HG02840 (cell line): ENCODE results near the gene LRCH4.
A peak's percentile ranks its signal among the peaks of the same experiment; 100 is the strongest.
"Not testable (repeated sequence)": the region's sequence is repeated elsewhere in the genome, so short reads cannot be mapped to it uniquely, and the experiment has no call there.

Experiments
- ATAC-seq: cut with Tn5 transposase; IDR thresholded peaks from one replicate; pipeline ENCODE4 v1.9.1; 2021; ENCODE audit warnings: mild to moderate bottlenecking, moderate library complexity, moderate number of reproducible peaks; ENCODE audit not compliant: unreplicated experiment, low FRiP score

LRCH4 gene

DNA sequence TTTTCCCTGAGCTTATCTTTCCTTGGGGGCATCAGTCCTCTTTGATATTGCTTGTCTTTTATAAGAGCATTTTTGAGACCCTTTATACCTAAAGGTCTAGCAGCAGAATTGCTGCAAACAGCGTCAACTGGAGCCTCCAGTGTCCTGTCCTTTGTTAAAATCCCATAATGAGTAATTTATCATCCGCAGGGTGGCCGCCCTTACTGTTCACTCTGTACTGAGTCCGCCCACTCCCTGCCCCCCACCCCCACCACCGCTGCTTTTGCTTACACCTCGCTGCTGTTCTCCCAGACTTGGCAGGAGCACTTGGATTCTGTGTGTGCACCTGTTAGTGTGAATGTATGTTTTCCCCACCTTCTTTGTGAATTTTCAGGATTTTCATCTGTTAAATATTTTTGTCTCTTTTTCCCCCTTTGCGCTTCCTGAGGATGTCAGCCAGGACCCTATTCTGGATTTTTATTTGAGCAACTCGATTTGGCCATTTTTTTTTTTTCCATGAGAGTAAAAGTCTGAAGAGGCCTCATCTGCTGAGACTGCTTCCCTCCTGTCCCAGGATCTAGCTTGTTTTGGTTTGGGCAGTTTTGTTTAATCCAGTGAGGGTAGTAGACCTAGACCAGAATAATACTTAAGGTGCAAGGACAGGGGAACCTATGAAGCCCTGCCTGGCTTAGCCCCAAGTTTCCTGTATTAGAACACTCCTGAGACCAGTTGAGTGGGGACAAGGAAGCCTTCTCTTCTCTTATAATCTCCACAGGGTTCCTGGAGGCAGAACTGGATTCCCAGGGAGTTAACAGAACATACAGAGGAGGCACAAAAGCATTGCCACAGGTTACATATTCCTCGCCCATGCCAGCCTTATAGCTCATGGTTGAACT is 38.8 kb downstream of the LRCH4 start:
- ATAC-seq: no peak

DNA sequence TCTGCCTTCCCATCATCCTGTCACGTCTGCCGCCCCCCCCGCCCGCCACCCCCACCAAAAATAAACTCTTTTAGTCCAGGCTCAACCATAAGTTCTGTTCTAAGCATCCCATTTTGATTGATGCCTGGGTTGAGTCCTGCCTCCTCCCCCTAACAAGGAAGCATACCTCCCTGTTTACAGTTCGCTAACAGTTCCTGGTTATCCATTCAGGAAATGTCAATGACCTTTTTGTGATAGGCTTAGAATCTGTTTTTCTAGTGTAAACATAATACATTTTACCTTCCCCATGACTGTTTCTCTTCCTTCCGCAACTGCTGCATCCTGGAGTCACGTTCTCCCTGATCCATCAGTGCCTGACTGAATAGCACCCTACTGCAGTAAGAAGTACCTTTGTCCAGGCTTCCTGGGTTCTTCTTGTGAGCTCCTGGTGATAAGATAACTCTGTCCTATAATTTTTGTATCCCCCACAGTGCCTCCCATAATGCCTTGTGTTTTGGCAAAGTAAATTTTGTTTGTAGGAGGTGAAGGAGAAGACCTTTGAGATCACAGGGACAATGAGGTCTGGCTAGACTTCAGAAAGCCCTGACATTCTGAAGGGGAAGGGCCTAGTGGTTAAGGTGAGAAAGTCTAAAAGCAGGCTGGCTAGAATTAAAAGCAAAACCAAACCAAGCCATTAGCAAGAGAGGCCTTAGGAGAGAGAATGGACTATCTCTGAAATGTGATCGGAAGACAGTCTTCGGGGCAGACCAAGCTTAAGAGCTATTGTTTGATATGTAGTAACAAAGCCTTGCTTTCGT is 39.6 kb downstream of the LRCH4 start:
- no peak for ATAC-seq

DNA sequence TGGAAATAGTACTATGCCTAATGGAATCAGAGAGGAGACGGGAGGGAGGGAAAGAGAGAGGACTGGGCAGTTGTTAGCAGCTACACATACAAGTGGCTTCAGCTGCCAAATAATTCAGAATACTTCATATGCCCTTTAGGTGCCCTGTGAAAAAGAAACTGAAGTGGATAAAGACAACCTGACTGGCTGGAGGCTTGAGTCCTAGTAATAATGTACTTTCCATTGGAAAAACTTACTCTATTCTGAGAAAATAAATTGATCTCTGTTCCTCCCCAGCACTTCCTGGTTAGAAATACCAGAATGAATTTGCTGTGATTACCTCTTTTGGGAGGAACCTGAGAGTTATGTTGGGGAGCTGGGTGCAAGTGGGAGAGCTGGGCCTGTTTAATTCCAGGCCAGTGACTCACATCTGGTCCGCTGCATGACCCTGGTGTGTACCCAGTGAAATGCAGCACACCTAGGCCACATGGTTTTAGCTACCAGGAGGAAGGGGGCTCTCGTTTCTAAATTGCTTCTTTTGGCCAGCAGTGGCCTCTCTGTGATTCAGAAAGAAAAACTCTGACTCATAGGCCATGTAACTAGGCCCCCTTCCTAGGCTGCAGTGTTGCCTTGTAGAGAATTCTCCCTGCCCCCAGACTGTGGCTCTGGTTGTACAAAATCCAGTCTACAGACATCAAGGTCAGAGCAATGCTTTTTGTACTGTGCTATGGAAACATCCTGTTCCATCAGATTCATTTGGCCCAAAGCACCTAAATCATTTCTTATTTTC is 40.4 kb downstream of the LRCH4 start:
- ATAC-seq: peak; percentile 35

DNA sequence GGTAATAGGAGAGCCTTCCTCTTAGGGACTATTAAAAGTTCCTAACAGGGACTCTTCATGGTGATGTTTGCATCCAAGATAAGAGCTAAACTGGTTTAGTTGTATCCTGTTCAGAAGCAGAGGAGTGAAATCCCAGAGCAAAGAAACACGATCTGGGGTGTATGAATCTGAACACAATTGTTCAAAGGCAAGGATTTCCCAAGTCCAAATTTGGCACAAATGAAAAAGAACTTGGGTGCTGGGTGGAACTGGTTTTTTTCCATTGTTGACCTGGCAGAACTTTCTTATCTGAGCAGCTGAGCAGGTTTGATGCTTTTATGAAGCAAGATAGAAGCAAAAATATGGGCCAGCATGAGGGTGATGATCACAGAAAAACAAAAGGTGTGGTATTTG is 41.0 kb downstream of the LRCH4 start:
- ATAC-seq: no peak

DNA sequence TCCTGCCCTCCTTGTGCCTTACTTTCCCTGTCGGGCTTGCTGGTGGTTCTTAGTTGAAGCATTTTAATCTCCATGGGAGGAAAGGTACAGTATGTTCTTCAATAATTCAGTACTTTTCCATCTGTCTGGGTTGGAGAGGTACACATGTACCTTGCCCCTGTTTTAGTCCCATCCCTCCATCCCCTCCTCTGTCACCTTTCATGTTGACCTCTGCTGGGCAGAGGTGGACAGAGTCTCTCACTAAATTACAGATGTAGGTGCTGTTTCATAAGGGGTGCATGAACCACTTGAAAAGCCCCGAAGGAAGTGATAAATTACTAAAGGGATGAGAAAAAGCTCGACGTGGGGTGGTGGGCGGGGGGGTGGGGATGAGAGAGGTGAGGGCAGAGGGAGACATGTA is 41.5 kb downstream of the LRCH4 start:
- ATAC-seq: no peak

DNA sequence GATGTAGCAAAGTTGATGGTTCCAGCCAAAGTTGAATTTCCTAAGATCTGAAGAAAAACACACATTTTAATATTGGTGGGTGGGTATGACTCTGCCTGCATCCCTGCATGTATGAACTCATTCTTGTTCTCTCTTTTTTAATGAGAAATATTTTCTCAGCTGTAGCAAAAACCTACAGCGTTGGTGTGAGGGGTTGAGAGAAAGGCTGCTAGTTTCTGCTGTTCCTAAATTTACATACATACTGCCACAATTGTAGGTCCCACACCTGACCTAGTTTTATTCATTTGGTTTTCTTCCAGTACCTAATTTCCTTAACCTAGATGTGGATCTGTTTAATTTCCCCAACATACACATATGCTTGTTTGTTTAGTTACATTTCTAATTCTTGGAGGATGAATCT is 42.3 kb downstream of the LRCH4 start:
- no peak for ATAC-seq

DNA sequence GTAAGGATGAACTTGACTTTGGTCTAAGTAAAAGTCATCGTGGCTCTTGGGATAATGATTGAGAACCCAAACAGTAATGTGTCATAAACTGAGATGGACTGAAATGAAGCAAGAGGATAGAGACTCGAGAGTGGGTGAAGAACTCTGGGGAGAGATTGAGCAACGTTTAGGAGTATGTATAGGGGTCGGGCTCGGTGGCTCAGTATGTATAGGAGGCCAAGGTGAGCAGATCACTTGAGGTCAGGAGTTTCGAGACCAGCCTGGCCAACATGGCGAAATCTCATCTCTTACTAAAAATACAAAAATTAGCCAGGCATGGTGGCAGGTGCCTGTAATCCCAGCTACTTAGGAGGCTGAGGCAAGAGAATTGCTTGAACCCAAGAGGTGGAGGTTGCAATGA is 44.6 kb downstream of the LRCH4 start:
- not testable (repeated sequence) for ATAC-seq

DNA sequence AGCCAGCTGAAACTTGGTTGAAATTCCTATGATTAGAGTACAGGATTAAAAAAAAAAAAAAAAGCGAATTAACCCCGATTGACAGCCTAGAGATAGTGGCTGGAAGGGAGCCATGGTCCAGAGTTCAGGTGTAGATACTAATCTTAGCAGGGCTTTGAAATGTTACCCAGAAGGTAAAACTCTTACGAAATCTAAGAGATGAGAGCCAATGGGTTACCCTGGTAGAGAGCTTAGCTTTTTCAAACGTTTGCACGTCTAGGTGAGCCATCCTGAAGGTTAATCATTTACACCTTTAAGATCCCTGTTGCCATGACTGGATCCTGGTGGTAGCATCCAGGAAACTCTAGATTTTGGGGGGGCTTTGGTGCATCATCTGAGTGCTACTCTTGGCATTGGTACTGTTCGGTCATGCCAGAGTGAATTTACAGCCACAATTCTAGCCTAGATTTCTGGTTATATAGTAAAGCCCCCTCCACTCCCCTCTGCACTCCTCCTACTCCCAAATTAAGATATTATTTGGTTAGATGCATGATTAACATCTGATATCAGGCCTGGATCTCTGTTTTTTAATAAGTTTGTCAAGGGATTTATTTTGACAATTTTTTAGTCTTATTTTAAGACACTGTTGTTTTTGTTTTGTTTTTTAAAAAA is 45.7 kb downstream of the LRCH4 start:
- no peak for ATAC-seq

DNA sequence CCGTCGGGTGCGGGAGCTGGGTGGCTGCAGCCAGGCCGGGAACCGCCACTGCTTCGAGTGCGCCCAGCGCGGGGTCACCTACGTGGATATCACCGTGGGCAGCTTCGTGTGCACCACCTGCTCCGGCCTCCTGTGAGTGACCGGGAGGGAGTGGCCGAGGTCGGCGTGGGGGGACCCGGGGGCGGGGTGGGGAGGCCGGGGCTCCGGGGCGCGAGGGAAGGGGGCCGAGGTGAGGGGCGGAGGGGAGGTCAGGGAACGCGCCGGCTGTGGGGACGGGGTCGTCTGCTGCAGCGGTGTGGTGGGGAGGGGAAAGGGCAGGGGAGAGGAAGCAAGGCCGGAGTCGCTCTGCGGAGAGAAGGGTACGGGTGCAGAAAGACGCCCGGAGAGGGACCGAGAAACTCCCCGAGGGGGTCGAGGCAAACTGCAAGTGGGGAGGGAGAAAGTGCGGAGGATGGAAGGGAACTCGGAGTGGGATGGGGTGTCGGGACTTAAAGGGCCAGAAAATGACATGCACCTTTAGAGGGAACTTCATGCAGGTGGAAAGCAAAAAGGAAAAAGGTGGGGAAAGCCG is 46.4 kb downstream of the LRCH4 start:
- no peak for ATAC-seq

DNA sequence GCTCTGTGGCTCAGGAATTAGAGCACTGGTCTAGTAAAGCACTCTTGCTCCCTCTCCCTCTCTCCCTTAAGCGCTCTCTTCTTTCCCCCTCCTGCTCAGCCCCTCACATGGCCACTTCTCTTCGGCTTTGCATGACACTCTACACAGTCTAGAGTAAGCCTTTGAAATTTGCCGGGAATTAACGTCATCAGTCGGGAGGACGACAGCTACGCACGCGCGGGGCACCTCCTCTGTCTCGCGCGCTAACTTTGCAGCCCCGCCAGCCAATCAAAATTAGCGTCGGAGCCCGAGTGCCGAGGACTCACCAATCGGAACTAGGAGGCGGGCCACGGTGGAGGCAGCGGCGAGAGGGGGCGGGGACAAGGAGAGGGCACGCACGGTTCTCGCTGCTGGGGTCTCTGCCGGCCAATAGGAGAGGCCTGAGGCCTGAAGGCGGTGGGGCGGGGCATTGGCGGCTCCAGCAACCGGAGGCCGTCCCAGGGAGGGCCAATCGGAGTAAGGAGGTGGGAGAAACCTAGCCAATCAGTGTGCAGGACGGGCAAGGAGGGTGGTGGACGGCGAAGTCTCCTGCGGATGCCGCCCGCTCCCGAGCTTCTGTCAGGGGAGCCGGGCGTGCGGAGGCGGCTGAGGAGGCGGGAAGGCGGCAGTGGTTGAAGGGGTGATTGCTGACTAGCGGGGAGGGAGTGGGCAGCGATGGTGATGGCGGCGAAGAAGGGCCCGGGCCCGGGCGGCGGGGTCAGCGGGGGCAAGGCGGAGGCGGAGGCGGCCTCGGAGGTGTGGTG is 47.1 kb downstream of the LRCH4 start, which contains the start of gene AGFG2:
TSS of gene AGFG2 (plus strand) at position 550 of the 782 bp plus-strand sequence. CDS start at position 694, 144 bp downstream.
- peak; percentile 93 for ATAC-seq

DNA sequence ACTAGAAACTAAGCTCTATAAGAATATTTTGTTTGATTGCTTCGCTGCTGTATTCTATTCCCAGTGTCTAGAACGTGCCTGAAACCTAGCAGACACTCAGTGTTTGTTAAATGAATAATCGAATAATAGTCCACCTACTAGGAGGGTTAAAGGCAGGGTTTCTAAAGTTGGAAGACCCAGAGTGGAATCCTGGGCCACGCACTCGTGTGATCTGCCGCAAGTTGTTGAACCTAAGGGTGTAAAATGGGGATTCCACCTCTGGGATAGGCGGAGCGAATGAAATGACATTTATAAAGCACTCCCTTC is 47.6 kb downstream of the LRCH4 start:
- no peak for ATAC-seq

DNA sequence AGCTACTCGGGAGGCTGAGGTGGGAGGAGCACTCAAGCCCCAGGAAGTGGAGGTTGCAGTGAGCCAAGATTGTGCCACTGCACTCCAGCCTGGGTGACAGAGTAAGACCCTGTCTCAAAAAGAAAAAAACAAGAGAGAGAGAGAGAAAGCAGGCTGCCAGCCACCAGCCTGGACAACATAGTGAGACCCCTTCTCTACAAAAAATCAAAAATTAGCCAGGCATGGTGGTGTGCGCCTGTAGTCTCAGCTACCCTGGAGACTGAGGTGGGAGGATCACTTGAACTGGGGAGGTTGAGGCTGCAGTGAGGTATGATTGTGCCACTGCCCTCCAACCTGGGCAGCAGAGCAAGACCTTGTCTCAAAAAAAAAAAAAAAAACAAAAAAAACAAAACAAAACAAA is 49.2 kb downstream of the LRCH4 start:
- not testable (repeated sequence) for ATAC-seq

DNA sequence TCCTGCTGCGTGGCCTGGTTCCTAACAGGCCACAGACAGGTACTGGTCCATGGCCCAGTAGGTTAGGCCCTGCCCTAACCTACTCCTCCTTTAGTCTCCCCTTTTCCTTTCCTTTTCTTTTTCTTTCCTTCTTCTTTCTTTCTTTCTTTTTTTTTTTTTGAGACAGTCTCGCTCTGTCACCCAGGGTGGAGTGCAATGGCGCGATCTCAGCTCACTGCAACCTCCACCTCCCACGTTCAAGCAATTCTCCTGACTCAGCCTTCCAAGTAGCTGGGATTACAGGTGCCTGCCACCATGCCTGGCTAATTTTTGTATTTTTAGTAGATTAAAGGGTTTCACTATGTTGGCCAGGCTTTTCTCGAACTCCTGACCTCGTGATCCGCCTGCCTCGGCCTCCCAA is 49.9 kb downstream of the LRCH4 start:
- ATAC-seq: not testable (repeated sequence)

DNA sequence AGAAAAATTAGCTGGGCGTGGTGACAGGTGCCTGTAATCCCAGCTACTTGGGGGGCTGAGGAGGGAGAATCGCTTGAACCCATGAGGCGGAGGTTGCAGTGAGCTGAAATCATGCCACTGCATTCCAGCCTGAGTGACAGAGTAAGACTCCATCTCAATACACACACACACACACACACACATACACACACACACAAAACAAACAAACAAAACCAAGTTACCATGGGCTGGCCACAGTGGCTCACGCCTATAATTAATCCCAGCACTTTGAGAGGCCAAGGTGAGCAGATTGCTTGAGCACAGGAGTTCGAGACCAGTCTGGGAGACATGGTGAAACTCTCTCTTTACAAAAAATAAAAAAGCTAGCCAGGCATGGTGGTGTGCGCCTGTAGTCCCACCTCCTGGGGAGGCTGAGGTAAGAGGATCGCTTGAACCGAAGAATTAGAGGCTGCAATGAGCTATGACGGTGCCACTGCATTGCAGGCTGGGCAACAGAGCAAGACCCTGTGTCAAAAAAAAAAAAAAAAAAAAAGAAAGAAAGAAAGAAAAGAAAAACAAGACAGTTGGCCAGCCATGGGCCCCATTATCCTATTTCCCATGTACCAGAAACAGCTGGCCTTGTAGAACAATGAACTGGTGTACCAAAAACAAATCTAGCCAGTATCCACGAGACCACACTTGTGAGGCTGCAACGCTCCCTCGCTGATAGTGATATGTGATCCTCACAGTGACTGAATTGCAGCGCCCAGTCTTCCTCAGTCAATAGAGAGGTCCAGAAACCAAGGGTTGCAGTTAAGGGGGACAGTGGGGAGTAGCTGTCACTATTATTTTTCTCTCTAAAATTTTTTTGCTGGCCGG is 53.5 kb downstream of the LRCH4 start:
- ATAC-seq: no peak

DNA sequence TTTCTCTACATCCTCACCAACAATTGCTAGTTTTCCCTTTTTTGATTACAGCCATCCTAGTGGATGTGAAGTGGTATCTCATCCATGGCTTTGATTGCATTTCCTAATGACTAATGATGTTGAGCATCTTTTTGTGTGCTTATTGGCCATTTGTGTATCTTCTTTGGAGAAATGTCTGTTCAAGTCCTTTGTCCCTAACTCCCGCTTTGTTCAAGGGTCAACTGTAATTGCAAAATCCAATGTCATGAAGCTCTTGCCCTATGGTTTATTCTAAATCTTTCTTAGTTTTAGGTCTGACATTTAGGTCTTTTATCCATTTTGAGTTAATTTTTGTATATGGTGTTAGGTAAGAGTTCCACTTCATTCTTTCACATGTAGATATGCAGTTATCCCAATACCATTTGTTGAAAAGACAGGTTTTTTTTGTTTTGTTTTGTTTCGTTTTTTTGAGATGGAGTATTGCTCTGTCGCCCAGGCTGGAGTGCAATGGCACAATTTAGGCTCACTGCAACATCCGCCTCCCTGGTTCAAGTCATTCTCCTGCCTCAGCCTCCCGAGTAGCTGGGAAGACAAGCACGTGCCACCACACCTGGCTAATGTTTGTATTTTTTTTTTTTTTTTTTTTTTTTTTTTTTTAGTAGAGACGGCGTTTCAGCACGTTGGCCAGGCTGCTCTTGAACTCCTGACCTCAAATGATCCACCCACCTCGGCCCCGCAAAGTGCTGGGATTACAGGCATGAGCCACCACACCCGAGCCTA is 57.6 kb downstream of the LRCH4 start:
- not testable (repeated sequence) for ATAC-seq
